Measurements from ENCODE around the gene NCOA1. TPM values are rescaled to one million over a fixed set of nuclear protein-coding genes. Genes with fewer than 3 reads are reported as not detected.

The NCOA1 gene
- total and polyA plus RNA-seq, 2 donors (not counting 3 experiments of a cell fraction or from before 2014, with no cell fraction given): 11.4 to 14.1 TPM

- ChIA-PET POLR2A (no interaction called here), CTCF (no interaction called here)
- H3K9me1 ChIP-seq (replicated peaks; ENCODE audit: control insufficient read depth, extremely low read depth, insufficient read depth, low read length): no peaks in the 10 kb centered on the region
- no peaks in the 10 kb centered on the region for H3K79me2 ChIP-seq (ENCODE audit: control insufficient read depth, insufficient read depth, low read length)
- BruUV-seq (replicated peaks): no TSS peak
- H3K27me3 ChIP-seq (ENCODE audit: control insufficient read depth in 2 of 2, insufficient read depth in 2 of 2, low read length in 2 of 2): no peaks in the 10 kb centered on the region
- no peaks in the 10 kb centered on the region for H3K4me1 ChIP-seq (ENCODE audit: control insufficient read depth, extremely low read depth, insufficient read depth, low read length)
- no peaks in the 10 kb centered on the region for H3K9me3 ChIP-seq (replicated peaks; ENCODE audit: control insufficient read depth, insufficient read depth, low read length)
- no peak overlapping the region for H3K4me2 ChIP-seq (ENCODE audit: insufficient read depth, low read length)
- H3K4me3 ChIP-seq (replicated peaks in 1 of 3; ENCODE audit: insufficient read depth in 1 of 3, low read depth in 1 of 3, low read length in 3 of 3): no peak overlapping the region
- dilution Hi-C loops (cut with MboI; ENCODE audit: extremely low pct_ligation_motif_present, low sequenced_read_pairs): no loop called here
- no peak overlapping the region for H3K27ac ChIP-seq (ENCODE audit: insufficient read depth, low read depth, low read length)
- H3K36me3 ChIP-seq (ENCODE audit: control insufficient read depth in 2 of 2, extremely low read depth in 1 of 2, insufficient read depth in 2 of 2, low read length in 2 of 2): no peaks in the 10 kb centered on the region
- H3K9ac ChIP-seq (replicated peaks; ENCODE audit: extremely low read depth, insufficient read depth, low read length): no peak overlapping the region
- H4K20me1 ChIP-seq (replicated peaks; ENCODE audit: control insufficient read depth, extremely low read depth, insufficient read depth, low read length): no peaks in the 10 kb centered on the region
- intact Hi-C loops (cut with micrococcal nuclease): no loop called here
- no peak overlapping the region for H2AFZ ChIP-seq (ENCODE audit: low read depth, low read length)
- no peak for DNase-seq (ENCODE audit: low read depth, low spot score)
- FAIRE-seq: no peak
- TF ChIP-seq CTCF (IDR thresholded peaks at IDR 0.05; ENCODE audit: extremely low read depth in 1 of 2, insufficient read depth in 1 of 2, low read depth in 1 of 2, low read length in 2 of 2): no peak
- TF ChIP-seq JUN (IDR thresholded peaks at IDR 0.05; ENCODE audit: borderline replicate concordance, insufficient read depth, insufficient read length, low read depth): no peak
- TF ChIP-seq POLR2A (IDR thresholded peaks at IDR 0.05; ENCODE audit: low read depth, low read length): no peak
Measured at GRCh38 chr2:24551016-24551415, 60.0 kb downstream of the NCOA1 start.

GRCh38 chr2:24552836-24553235 lies 61.8 kb downstream of the NCOA1 start:
- intact Hi-C loops (cut with micrococcal nuclease): no loop called here
- no peak for DNase-seq (ENCODE audit: low read depth, low spot score)
- TF ChIP-seq CTCF (IDR thresholded peaks at IDR 0.05; ENCODE audit: extremely low read depth in 1 of 2, insufficient read depth in 1 of 2, low read depth in 1 of 2, low read length in 2 of 2): no peak
- no peak overlapping the region for H3K9ac ChIP-seq (replicated peaks; ENCODE audit: extremely low read depth, insufficient read depth, low read length)
- no peaks in the 10 kb centered on the region for H3K9me1 ChIP-seq (replicated peaks; ENCODE audit: control insufficient read depth, extremely low read depth, insufficient read depth, low read length)
- no peaks in the 10 kb centered on the region for H3K4me1 ChIP-seq (ENCODE audit: control insufficient read depth, extremely low read depth, insufficient read depth, low read length)
- H2AFZ ChIP-seq (ENCODE audit: low read depth, low read length): no peak overlapping the region
- dilution Hi-C loops (cut with MboI; ENCODE audit: extremely low pct_ligation_motif_present, low sequenced_read_pairs): no loop called here
- no peaks in the 10 kb centered on the region for H3K27me3 ChIP-seq (ENCODE audit: control insufficient read depth in 2 of 2, insufficient read depth in 2 of 2, low read length in 2 of 2)
- ChIA-PET CTCF (no interaction called here), POLR2A (no interaction called here)
- no peak overlapping the region for H3K4me3 ChIP-seq (replicated peaks in 1 of 3; ENCODE audit: insufficient read depth in 1 of 3, low read depth in 1 of 3, low read length in 3 of 3)
- H3K4me2 ChIP-seq (ENCODE audit: insufficient read depth, low read length): no peak overlapping the region
- no peak for FAIRE-seq
- BruUV-seq (replicated peaks): no TSS peak
- no peaks in the 10 kb centered on the region for H3K36me3 ChIP-seq (ENCODE audit: control insufficient read depth in 2 of 2, extremely low read depth in 1 of 2, insufficient read depth in 2 of 2, low read length in 2 of 2)
- no peaks in the 10 kb centered on the region for H4K20me1 ChIP-seq (replicated peaks; ENCODE audit: control insufficient read depth, extremely low read depth, insufficient read depth, low read length)
- no peak overlapping the region for H3K27ac ChIP-seq (ENCODE audit: insufficient read depth, low read depth, low read length)
- H3K79me2 ChIP-seq (ENCODE audit: control insufficient read depth, insufficient read depth, low read length): no peaks in the 10 kb centered on the region
- no peaks in the 10 kb centered on the region for H3K9me3 ChIP-seq (replicated peaks; ENCODE audit: control insufficient read depth, insufficient read depth, low read length)

Data from endothelial cell of umbilical vein (primary cell).